ENCODE data around the gene IGIP.

IGIP gene

GRCh38 chr5:140145256-140145655, 19.5 kb downstream of the IGIP start:
- TF ChIP-seq CTCF (IDR thresholded peaks at IDR 0.05; ENCODE audit: insufficient read depth, low read length, missing control alignments) = no peak
- DNase-seq (ENCODE audit: low read depth, low spot score) = no peak
- ChIA-PET POLR2A (no interaction called here), CTCF (interaction anchor here (0.6 to 16.6 kb wide), 42 partner anchors 11 to 808 kb away, joined by 3 to 336 read pairs (median 6); partner anchors contain the start of gene PURA)
- no peak overlapping the region for H3K4me3 ChIP-seq (ENCODE audit: low read depth, low read length)

- peak overlapping the region; percentile 48 for H3K4me3 ChIP-seq (ENCODE audit: low read depth, low read length)
- ChIA-PET CTCF (interaction anchor here (0.6 to 16.6 kb wide), 39 partner anchors 11 to 809 kb away, joined by 3 to 336 read pairs (median 5); partner anchors contain the start of gene PURA), POLR2A (no interaction called here)
- TF ChIP-seq CTCF (IDR thresholded peaks at IDR 0.05; ENCODE audit: insufficient read depth, low read length, missing control alignments) = peak; percentile 69
- DNase-seq (ENCODE audit: low read depth, low spot score) = no peak
These were observed 20.2 kb downstream of the IGIP start for GRCh38 chr5:140145818-140146522.

GRCh38 chr5:140146523-140146842, 20.7 kb downstream of the IGIP start:
- ChIA-PET POLR2A (no interaction called here), CTCF (interaction anchor here (0.8 to 16.6 kb wide), 25 partner anchors 10 to 241 kb away, joined by 3 to 336 read pairs (median 9); partner anchors contain the start of gene PURA)
- no peak overlapping the region for H3K4me3 ChIP-seq (ENCODE audit: low read depth, low read length)
- no peak for TF ChIP-seq CTCF (IDR thresholded peaks at IDR 0.05; ENCODE audit: insufficient read depth, low read length, missing control alignments)
- DNase-seq (ENCODE audit: low read depth, low spot score) = no peak

GRCh38 chr5:140147460-140147859, 21.7 kb downstream of the IGIP start:
- POLR2A ChIA-PET = no interaction called here
- no peak for TF ChIP-seq CTCF (IDR thresholded peaks at IDR 0.05; ENCODE audit: insufficient read depth, low read length, missing control alignments)
- CTCF ChIA-PET = interaction anchor here (0.6 to 16.6 kb wide), 10 partner anchors 9 to 1490 kb away, joined by 3 to 336 read pairs (median 36); partner anchors contain the start of genes PURA and RELL2
- DNase-seq (ENCODE audit: low read depth, low spot score) = no peak
- no peak overlapping the region for H3K4me3 ChIP-seq (ENCODE audit: low read depth, low read length)

GRCh38 chr5:140148508-140148907, 22.8 kb downstream of the IGIP start:
- DNase-seq (ENCODE audit: low read depth, low spot score) = no peak
- TF ChIP-seq CTCF (IDR thresholded peaks at IDR 0.05; ENCODE audit: insufficient read depth, low read length, missing control alignments) = no peak
- ChIA-PET CTCF (interaction anchor here (1.3 to 10.0 kb wide), 3 partner anchors 14 to 360 kb away, joined by 3 to 251 read pairs (median 180); no protein-coding TSS in a partner anchor), POLR2A (no interaction called here)
- no peak overlapping the region for H3K4me3 ChIP-seq (ENCODE audit: low read depth, low read length)

- ChIA-PET POLR2A (no interaction called here), CTCF (interaction anchor here (1.3 to 13.2 kb wide), 4 partner anchors 7 to 73 kb away, joined by 3 to 288 read pairs (median 94); no protein-coding TSS in a partner anchor)
- TF ChIP-seq CTCF (IDR thresholded peaks at IDR 0.05; ENCODE audit: insufficient read depth, low read length, missing control alignments) = no peak
- H3K4me3 ChIP-seq (ENCODE audit: low read depth, low read length) = no peak overlapping the region
- DNase-seq (ENCODE audit: low read depth, low spot score) = no peak
These were observed 24.5 kb downstream of the IGIP start for GRCh38 chr5:140150201-140150600.

Data from AG04449 (cell line).